ENCODE data around the gene PIPOX. TPM values are rescaled to one million over a fixed set of nuclear protein-coding genes. Genes with fewer than 3 reads are reported as not detected.

The PIPOX gene
- total and polyA plus RNA-seq, 2 donors (not counting 3 experiments of a cell fraction or from before 2014, with no cell fraction given), result 0.62 to 2.5 TPM

DNA sequence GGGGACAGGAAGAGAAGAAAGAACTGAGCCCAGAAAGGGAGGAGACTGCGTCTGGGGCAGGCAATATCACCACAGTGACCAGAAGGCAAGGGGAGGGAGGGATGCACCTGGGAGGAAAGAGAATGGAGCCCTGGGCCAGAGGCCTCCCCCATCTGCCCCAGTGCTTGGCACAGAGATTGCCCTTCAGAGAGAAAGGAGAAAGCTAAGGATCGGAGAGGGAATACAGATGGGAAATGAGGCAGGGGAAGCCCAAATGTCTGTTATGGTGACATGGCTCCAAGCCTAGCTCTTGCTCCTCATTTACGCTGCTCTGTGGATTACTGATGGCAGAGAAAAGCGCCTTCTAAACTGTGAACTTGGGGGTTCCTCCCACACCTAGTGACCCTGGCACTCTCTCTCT, 47.2 kb downstream of the PIPOX start:
- intact Hi-C loops (cut with micrococcal nuclease), result no loop called here
- Histone ChIP-seq H2AFZ (ENCODE audit: low read depth, low read length) (no peak overlapping the region), H3K9me1 (replicated peaks; ENCODE audit: control insufficient read depth, extremely low read depth, insufficient read depth, low read length) (no peaks in the 10 kb centered on the region), H4K20me1 (replicated peaks; ENCODE audit: control insufficient read depth, extremely low read depth, insufficient read depth, low read length) (no peaks in the 10 kb centered on the region), H3K4me3 (replicated peaks in 1 of 3; ENCODE audit: insufficient read depth in 1 of 3, low read depth in 1 of 3, low read length in 3 of 3) (no peak overlapping the region), H3K27me3 (ENCODE audit: control insufficient read depth in 2 of 2, insufficient read depth in 2 of 2, low read length in 2 of 2) (no peaks in the 10 kb centered on the region), H3K4me2 (ENCODE audit: insufficient read depth, low read length) (no peak overlapping the region), H3K27ac (ENCODE audit: insufficient read depth, low read depth, low read length) (no peak overlapping the region), H3K9me3 (replicated peaks; ENCODE audit: control insufficient read depth, insufficient read depth, low read length) (no peaks in the 10 kb centered on the region), H3K4me1 (ENCODE audit: control insufficient read depth, extremely low read depth, insufficient read depth, low read length) (no peaks in the 10 kb centered on the region), H3K79me2 (ENCODE audit: control insufficient read depth, insufficient read depth, low read length) (no peaks in the 10 kb centered on the region), H3K36me3 (ENCODE audit: control insufficient read depth in 2 of 2, extremely low read depth in 1 of 2, insufficient read depth in 2 of 2, low read length in 2 of 2) (peaks cover 0 to 24% of the 10 kb centered on the region in 2 experiments), H3K9ac (replicated peaks; ENCODE audit: extremely low read depth, insufficient read depth, low read length) (no peak overlapping the region)
- FAIRE-seq (no peak), DNase-seq (ENCODE audit: low read depth, low spot score) (no peak)
- POLR2A ChIA-PET, result no interaction called here
- no peak for TF ChIP-seq POLR2A (IDR thresholded peaks at IDR 0.05; ENCODE audit: low read depth, low read length)
- no peak for TF ChIP-seq MYC (IDR thresholded peaks at IDR 0.05; ENCODE audit: low read depth, low read length)
- TF ChIP-seq, protein P1, sequence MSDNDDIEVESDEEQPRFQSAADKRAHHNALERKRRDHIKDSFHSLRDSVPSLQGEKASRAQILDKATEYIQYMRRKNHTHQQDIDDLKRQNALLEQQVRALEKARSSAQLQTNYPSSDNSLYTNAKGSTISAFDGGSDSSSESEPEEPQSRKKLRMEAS (IDR thresholded peaks at IDR 0.05; ENCODE audit: insufficient read depth, insufficient read length), result no peak
- no peak for TF ChIP-seq EZH2 (IDR thresholded peaks at IDR 0.05; ENCODE audit: borderline replicate concordance, low read depth, low read length, severe bottlenecking)
- TF ChIP-seq JUN (IDR thresholded peaks at IDR 0.05; ENCODE audit: borderline replicate concordance, insufficient read depth, insufficient read length, low read depth), result no peak
- no peak for TF ChIP-seq GATA2 (IDR thresholded peaks at IDR 0.05; ENCODE audit: insufficient read depth, insufficient read length, low read depth, low read length)
- TF ChIP-seq, protein P2, sequence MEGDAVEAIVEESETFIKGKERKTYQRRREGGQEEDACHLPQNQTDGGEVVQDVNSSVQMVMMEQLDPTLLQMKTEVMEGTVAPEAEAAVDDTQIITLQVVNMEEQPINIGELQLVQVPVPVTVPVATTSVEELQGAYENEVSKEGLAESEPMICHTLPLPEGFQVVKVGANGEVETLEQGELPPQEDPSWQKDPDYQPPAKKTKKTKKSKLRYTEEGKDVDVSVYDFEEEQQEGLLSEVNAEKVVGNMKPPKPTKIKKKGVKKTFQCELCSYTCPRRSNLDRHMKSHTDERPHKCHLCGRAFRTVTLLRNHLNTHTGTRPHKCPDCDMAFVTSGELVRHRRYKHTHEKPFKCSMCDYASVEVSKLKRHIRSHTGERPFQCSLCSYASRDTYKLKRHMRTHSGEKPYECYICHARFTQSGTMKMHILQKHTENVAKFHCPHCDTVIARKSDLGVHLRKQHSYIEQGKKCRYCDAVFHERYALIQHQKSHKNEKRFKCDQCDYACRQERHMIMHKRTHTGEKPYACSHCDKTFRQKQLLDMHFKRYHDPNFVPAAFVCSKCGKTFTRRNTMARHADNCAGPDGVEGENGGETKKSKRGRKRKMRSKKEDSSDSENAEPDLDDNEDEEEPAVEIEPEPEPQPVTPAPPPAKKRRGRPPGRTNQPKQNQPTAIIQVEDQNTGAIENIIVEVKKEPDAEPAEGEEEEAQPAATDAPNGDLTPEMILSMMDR (IDR thresholded peaks at IDR 0.05; ENCODE audit: extremely low read depth in 1 of 2, insufficient read depth in 1 of 2, low read depth in 1 of 2, low read length in 2 of 2), result no peak
- TF ChIP-seq FOS (IDR thresholded peaks at IDR 0.05; ENCODE audit: borderline replicate concordance, insufficient read depth, low read length), result no peak
- TF ChIP-seq POLR2AphosphoS5 (IDR thresholded peaks at IDR 0.05; ENCODE audit: insufficient read depth, low read depth, low read length), result no peak
- CTCF ChIA-PET, result interaction anchor here (1.1 to 4.5 kb wide), 5 partner anchors 8 to 137 kb away, joined by 3 to 23 read pairs (median 5); no protein-coding TSS in a partner anchor
- BruUV-seq (replicated peaks), result no TSS peak
- dilution Hi-C loops (cut with MboI; ENCODE audit: extremely low pct_ligation_motif_present, low sequenced_read_pairs), result no loop called here
